ENCODE measurements around the gene SCUBE2.
A peak's percentile ranks its signal among the peaks of the same experiment; 100 is the strongest.

SCUBE2 gene
- 0.53 to 2.5 (median 1.3) reads per million in 18 experiments for total RNA-seq

- peak in 1 of 2 donors; percentile 7 for DNase-seq
Measured at GRCh38 chr11:9091044-9091922, at the start of gene SCUBE2. Gene SCUBE2 (minus strand): TSS chr11:9091599. CDS start chr11:9091528, 71 bp downstream.

- DNase-seq: no peak
Measured at GRCh38 chr11:9141186-9141585, 49.8 kb upstream of the SCUBE2 start.

GRCh38 chr11:9139628-9140357, 48.4 kb upstream of the SCUBE2 start:
- DNase-seq: no peak

- peak in 1 of 2 donors; percentile 51 for DNase-seq
Measured at GRCh38 chr11:9138612-9139579, 47.5 kb upstream of the SCUBE2 start.

- no peak for DNase-seq
Measured at GRCh38 chr11:9138133-9138453, 46.7 kb upstream of the SCUBE2 start.

GRCh38 chr11:9137293-9138132, 46.1 kb upstream of the SCUBE2 start:
- peak; percentile 79 to 82 for DNase-seq

- no peak for DNase-seq
Measured at GRCh38 chr11:9136741-9137140, 45.3 kb upstream of the SCUBE2 start.

GRCh38 chr11:9133956-9134355, 42.6 kb upstream of the SCUBE2 start:
- no peak for DNase-seq

GRCh38 chr11:9132203-9132878, 40.9 kb upstream of the SCUBE2 start:
- DNase-seq: peak; percentile 10 to 32

GRCh38 chr11:9130297-9130696, 38.9 kb upstream of the SCUBE2 start:
- DNase-seq: peak; percentile 74 to 76

- DNase-seq: peak in 1 of 2 donors; percentile 33
Measured at GRCh38 chr11:9126636-9127035, 35.2 kb upstream of the SCUBE2 start.

- DNase-seq: no peak
Measured at GRCh38 chr11:9125185-9125886, 33.9 kb upstream of the SCUBE2 start.

- no peak for DNase-seq
Measured at GRCh38 chr11:9123595-9124304, 32.4 kb upstream of the SCUBE2 start.

GRCh38 chr11:9121469-9121796, 30.0 kb upstream of the SCUBE2 start:
- DNase-seq: no peak

- DNase-seq: no peak
Measured at GRCh38 chr11:9120664-9121468, 29.5 kb upstream of the SCUBE2 start.

GRCh38 chr11:9118277-9118676, 26.9 kb upstream of the SCUBE2 start:
- DNase-seq: no peak

GRCh38 chr11:9112075-9112474, 20.7 kb upstream of the SCUBE2 start:
- no peak for DNase-seq

GRCh38 chr11:9109858-9110731, 18.7 kb upstream of the SCUBE2 start:
- no peak for DNase-seq

Data from inflammatory macrophage (primary cell).